ENCODE measurements around the gene SIRT2. TPM values are rescaled to one million over a fixed set of nuclear protein-coding genes. Genes with fewer than 3 reads are reported as not detected.
A peak's percentile ranks its signal among the peaks of the same experiment; 100 is the strongest.

The SIRT2 gene
- total and polyA plus RNA-seq, 2 donors from 2014 or later: 36.0 to 56.9 TPM

DNA sequence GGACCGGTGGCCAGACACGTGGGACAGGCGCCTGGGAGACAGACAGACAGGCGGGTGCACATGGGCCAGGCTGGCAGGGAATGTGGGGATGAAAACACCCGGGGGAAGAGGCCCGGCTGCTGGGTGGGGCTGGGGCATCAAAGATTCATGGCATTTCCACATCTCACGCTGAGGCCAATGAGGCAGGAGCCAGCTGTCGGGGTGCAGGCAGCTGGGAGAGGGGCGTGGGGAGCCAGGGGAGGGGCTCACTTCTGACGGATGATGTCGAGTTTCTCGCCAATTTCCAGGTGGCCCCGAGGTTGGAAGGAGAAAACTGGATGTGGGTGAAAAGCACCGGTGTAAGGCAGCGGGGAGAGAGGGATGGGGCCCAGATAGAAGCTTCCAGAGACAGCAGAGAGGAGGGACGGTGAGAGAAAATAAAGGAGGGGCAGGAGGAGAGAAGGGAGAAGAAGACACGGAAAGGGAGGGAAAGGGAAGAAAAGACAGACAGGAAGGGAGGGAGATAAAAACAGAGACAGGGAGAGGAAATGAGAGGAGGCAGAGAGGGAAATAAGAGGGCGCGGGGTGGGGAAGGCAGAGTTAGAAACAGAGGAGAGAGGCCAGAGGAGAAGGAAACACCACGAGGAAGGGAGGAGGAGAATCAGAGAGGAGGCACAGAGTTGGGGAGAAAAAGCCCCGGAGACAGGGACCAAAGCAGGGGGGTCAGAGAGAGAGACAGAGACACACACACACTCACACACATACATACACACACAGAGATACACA, 20.6 kb upstream of the SIRT2 start:
- FAIRE-seq: no peak
- Histone ChIP-seq H3K9me3 (ENCODE audit: control insufficient read depth in 2 of 3, insufficient read depth in 1 of 3, low read length in 3 of 3) (no peaks in the 10 kb centered on the region), H3K4me1 (ENCODE audit: control insufficient read depth in 2 of 3, insufficient read depth in 2 of 3, low read depth in 1 of 3, low read length in 3 of 3) (no peaks in the 10 kb centered on the region), H3K4me3 (ENCODE audit: low read length in 3 of 3) (no peak overlapping the region), H3K9ac (ENCODE audit: low read length in 3 of 3) (no peak overlapping the region), H3K27ac (ENCODE audit: low read depth in 2 of 2, low read length in 2 of 2) (no peak overlapping the region), H3K27me3 (ENCODE audit: control insufficient read depth, insufficient read depth, low read length) (no peaks in the 10 kb centered on the region), H3K36me3 (ENCODE audit: control insufficient read depth in 2 of 3, insufficient read depth in 3 of 3, low read length in 3 of 3) (peaks cover 0 to 16% (median 0%) of the 10 kb centered on the region in 3 donors)
- TF ChIP-seq, protein P1, sequence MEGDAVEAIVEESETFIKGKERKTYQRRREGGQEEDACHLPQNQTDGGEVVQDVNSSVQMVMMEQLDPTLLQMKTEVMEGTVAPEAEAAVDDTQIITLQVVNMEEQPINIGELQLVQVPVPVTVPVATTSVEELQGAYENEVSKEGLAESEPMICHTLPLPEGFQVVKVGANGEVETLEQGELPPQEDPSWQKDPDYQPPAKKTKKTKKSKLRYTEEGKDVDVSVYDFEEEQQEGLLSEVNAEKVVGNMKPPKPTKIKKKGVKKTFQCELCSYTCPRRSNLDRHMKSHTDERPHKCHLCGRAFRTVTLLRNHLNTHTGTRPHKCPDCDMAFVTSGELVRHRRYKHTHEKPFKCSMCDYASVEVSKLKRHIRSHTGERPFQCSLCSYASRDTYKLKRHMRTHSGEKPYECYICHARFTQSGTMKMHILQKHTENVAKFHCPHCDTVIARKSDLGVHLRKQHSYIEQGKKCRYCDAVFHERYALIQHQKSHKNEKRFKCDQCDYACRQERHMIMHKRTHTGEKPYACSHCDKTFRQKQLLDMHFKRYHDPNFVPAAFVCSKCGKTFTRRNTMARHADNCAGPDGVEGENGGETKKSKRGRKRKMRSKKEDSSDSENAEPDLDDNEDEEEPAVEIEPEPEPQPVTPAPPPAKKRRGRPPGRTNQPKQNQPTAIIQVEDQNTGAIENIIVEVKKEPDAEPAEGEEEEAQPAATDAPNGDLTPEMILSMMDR (IDR thresholded peaks at IDR 0.05; ENCODE audit: borderline replicate concordance, extremely low read depth, insufficient read depth): no peak
- intact Hi-C loops (cut with DNase I): no loop called here
- no peak for DNase-seq

DNA sequence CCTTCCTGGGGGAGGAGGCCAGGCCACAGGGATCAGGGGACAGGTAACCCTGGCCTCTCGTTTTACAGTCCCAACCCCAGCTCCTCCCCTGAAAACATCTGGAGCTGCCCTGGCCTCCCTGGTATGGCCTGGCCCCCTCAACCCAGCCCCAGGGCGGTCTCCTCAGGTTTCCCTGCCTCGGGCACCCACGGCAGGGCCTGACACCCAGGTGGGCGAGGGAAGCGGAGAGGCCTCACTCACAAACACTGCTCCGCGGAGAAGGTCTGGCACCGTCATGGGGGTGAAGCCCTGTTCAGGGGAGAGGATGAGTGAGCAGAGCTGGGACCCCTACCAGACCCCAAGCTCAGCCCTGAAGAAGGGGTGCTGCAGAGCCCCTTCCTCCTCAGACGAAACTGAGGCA, 19.1 kb upstream of the SIRT2 start:
- FAIRE-seq: no peak
- peaks cover 0 to 7% (median 0%) of the 10 kb centered on the region in 3 donors for H3K36me3 ChIP-seq (ENCODE audit: control insufficient read depth in 2 of 3, insufficient read depth in 3 of 3, low read length in 3 of 3)
- no peak overlapping the region for H3K27ac ChIP-seq (ENCODE audit: low read depth in 2 of 2, low read length in 2 of 2)
- no peaks in the 10 kb centered on the region for H3K4me1 ChIP-seq (ENCODE audit: control insufficient read depth in 2 of 3, insufficient read depth in 2 of 3, low read depth in 1 of 3, low read length in 3 of 3)
- no peak overlapping the region for H3K4me3 ChIP-seq (ENCODE audit: low read length in 3 of 3)
- intact Hi-C loops (cut with DNase I): no loop called here
- H3K9me3 ChIP-seq (ENCODE audit: control insufficient read depth in 2 of 3, insufficient read depth in 1 of 3, low read length in 3 of 3): no peaks in the 10 kb centered on the region
- no peak overlapping the region for H3K9ac ChIP-seq (ENCODE audit: low read length in 3 of 3)
- DNase-seq: no peak
- TF ChIP-seq, protein P1 (IDR thresholded peaks at IDR 0.05; ENCODE audit: borderline replicate concordance, extremely low read depth, insufficient read depth): no peak
- no peaks in the 10 kb centered on the region for H3K27me3 ChIP-seq (ENCODE audit: control insufficient read depth, insufficient read depth, low read length)

GRCh38 chr19:38917921-38918491, 18.6 kb upstream of the SIRT2 start:
- DNase-seq (peak in 1 of 5 donors; percentile 22), FAIRE-seq (no peak)
- H3K4me3 ChIP-seq (ENCODE audit: low read length in 3 of 3): no peak overlapping the region
- no peaks in the 10 kb centered on the region for H3K4me1 ChIP-seq (ENCODE audit: control insufficient read depth in 2 of 3, insufficient read depth in 2 of 3, low read depth in 1 of 3, low read length in 3 of 3)
- no peaks in the 10 kb centered on the region for H3K9me3 ChIP-seq (ENCODE audit: control insufficient read depth in 2 of 3, insufficient read depth in 1 of 3, low read length in 3 of 3)
- no peak overlapping the region for H3K27ac ChIP-seq (ENCODE audit: low read depth in 2 of 2, low read length in 2 of 2)
- H3K9ac ChIP-seq (ENCODE audit: low read length in 3 of 3): no peak overlapping the region
- TF ChIP-seq, protein P1 (IDR thresholded peaks at IDR 0.05; ENCODE audit: borderline replicate concordance, extremely low read depth, insufficient read depth): no peak
- intact Hi-C loops (cut with DNase I): no loop called here
- H3K36me3 ChIP-seq (ENCODE audit: control insufficient read depth in 2 of 3, insufficient read depth in 3 of 3, low read length in 3 of 3): peaks cover 0 to 7% (median 0%) of the 10 kb centered on the region in 3 donors
- no peaks in the 10 kb centered on the region for H3K27me3 ChIP-seq (ENCODE audit: control insufficient read depth, insufficient read depth, low read length)

All from kidney (tissue), 14 donors.